Lower lobe of right lung (tissue), 2 donors: ENCODE measurements around the gene TBXAS1. TPM values are rescaled to one million over a fixed set of nuclear protein-coding genes. Genes with fewer than 3 reads are reported as not detected.

Experiments used
- ATAC-seq, 2 donors: fragments of 200-7000 bp; cut with Tn5 transposase; one replicate each; pipeline ENCODE4 v1.9.1; 2020 to 2022; ENCODE audit warnings: mild to moderate bottlenecking in 2 of 2, moderate library complexity in 2 of 2
- DNase-seq: peaks from one replicate; pipeline ENCODE4 v3.0.0-alpha.2; 2020
- H3K27ac ChIP-seq: fragments of 200-600 bp; one replicate; pipeline ENCODE4 v1.8.0; 2022
- H3K27me3 ChIP-seq: fragments of 200-600 bp; one replicate; pipeline ENCODE4 v1.8.0; 2022; ENCODE audit warnings: low read depth
- H3K36me3 ChIP-seq: fragments of 200-600 bp; one replicate; pipeline ENCODE4 v1.8.0; 2022; ENCODE audit warnings: mild to moderate bottlenecking
- H3K4me1 ChIP-seq: fragments of 200-600 bp; one replicate; pipeline ENCODE4 v1.8.0; 2022
- H3K4me3 ChIP-seq: fragments of 200-600 bp; one replicate; pipeline ENCODE4 v1.8.0; 2022; ENCODE audit warnings: mild to moderate bottlenecking
- H3K9me3 ChIP-seq: fragments of 200-600 bp; one replicate; pipeline ENCODE4 v1.8.0; 2022
- CTCF ChIP-seq: fragments of 200-600 bp; IDR thresholded peaks from one replicate; pipeline ENCODE4 v1.8.0; 2022; ENCODE audit warnings: antibody characterized with exemption, mild to moderate bottlenecking
- intact Hi-C: fragments of 100-400 bp; cut with DNase I; formaldehyde crosslinking; loops from one replicate; pipeline ENCODE4 v1.11.0; 2022
- total RNA-seq: library from RNA; stranded (reverse); fragmentation: NEBNext Ultra II Directional; extraction: Animal tissue kit (Norgen Biotek cat#: 25700); gene quantifications from one replicate; pipeline ENCODE4 v1.2.1, GENCODE V29; 2021
- donor health status: DM: no; HTN: yes; CAD: no; lungs with severe emphysema.

TBXAS1 gene
- total RNA-seq, 1 donor from 2014 or later, result 92.6 TPM

GRCh38 chr7:139870380-139870779 is 41.3 kb downstream of the TBXAS1 start:
- ATAC-seq (peak; percentile 28 to 50), DNase-seq (no peak)
- Histone ChIP-seq H3K9me3 (no peaks in the 10 kb centered on the region), H3K27ac (no peak overlapping the region), H3K4me3 (no peak overlapping the region), H3K4me1 (peaks cover 14% of the 10 kb centered on the region), H3K36me3 (no peaks in the 10 kb centered on the region), H3K27me3 (no peaks in the 10 kb centered on the region)
- no peak for TF ChIP-seq CTCF
- intact Hi-C loops, result no loop called here

GRCh38 chr7:139871331-139871730 is 42.3 kb downstream of the TBXAS1 start:
- Histone ChIP-seq H3K4me1 (peaks cover 24% of the 10 kb centered on the region), H3K27ac (peak overlapping the region; percentile 46), H3K27me3 (no peaks in the 10 kb centered on the region), H3K9me3 (no peaks in the 10 kb centered on the region), H3K4me3 (no peak overlapping the region), H3K36me3 (no peaks in the 10 kb centered on the region)
- ATAC-seq (no peak), DNase-seq (no peak)
- no peak for TF ChIP-seq CTCF
- intact Hi-C loops, result no loop called here

GRCh38 chr7:139871820-139872219 is 42.8 kb downstream of the TBXAS1 start:
- H3K27ac ChIP-seq, result peak overlapping the region; percentile 25

GRCh38 chr7:139873593-139874301 is 44.7 kb downstream of the TBXAS1 start:
- no peak overlapping the region for H3K4me3 ChIP-seq
- DNase-seq (no peak), ATAC-seq (no peak)
- peak overlapping the region; percentile 8 for H3K27ac ChIP-seq
- intact Hi-C loops, result no loop called here
- H3K9me3 ChIP-seq, result no peaks in the 10 kb centered on the region
- H3K4me1 ChIP-seq, result peaks cover 26% of the 10 kb centered on the region
- no peak for TF ChIP-seq CTCF
- H3K27me3 ChIP-seq, result no peaks in the 10 kb centered on the region
- no peaks in the 10 kb centered on the region for H3K36me3 ChIP-seq

More at GRCh38 chr7:139871820-139872219, 42.8 kb downstream of the TBXAS1 start:
- Histone ChIP-seq H3K9me3 (no peaks in the 10 kb centered on the region), H3K4me1 (peaks cover 26% of the 10 kb centered on the region), H3K4me3 (no peak overlapping the region), H3K27me3 (no peaks in the 10 kb centered on the region), H3K36me3 (no peaks in the 10 kb centered on the region)
- ATAC-seq (no peak), DNase-seq (no peak)
- TF ChIP-seq CTCF, result no peak
- intact Hi-C loops, result no loop called here

- intact Hi-C loops, result no loop called here
Observed at GRCh38 chr7:139874302-139874629, 45.2 kb downstream of the TBXAS1 start.

More at GRCh38 chr7:139874302-139874629, 45.2 kb downstream of the TBXAS1 start:
- no peak for TF ChIP-seq CTCF
- peaks cover 26% of the 10 kb centered on the region for H3K4me1 ChIP-seq
- H3K27ac ChIP-seq, result no peak overlapping the region
- DNase-seq (no peak), ATAC-seq (no peak)
- H3K36me3 ChIP-seq, result no peaks in the 10 kb centered on the region
- no peaks in the 10 kb centered on the region for H3K9me3 ChIP-seq
- no peaks in the 10 kb centered on the region for H3K27me3 ChIP-seq
- no peak overlapping the region for H3K4me3 ChIP-seq
